ENCODE measurements around the gene TMEM164.

TMEM164 gene

DNA sequence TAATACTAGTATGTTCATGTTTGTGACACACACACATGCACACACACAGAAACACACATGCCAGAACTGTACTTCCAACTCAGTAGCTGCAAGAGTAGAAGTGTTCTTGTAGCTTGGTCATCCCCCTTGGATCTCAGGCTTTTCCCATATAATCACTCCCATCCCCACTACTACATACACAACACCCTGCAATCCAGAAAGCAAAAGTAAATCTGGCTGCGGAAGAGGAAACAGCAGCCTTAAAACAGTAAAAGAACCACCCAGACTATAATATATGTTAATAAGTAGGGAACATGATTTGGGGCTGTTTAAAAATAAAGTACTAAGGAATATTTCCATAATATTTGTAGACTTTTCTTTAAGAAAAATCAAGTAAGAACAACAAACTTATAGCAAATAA lies 211.8 kb downstream of the TMEM164 start:
- DNase-seq (ENCODE audit: extremely low read depth, low read depth), result no peak

DNA sequence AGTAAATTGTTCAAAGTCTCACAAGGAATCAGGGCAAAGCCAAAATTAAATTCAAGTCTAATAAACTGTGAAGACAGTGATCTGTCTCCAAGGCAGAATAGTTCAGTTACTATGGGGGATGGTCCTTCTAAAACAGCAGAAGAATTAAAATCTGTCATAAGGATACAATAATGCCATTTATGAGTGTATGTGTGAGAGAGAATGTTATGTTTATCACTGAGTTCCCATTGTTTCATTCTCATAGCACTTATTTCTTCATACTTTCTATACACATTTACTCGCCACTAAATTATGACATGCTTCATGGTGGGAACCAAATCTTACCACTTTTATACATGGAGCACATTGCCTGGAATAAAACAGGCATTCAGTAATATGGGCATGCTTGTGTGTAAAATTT lies 212.5 kb downstream of the TMEM164 start:
- no peak for DNase-seq (ENCODE audit: extremely low read depth, low read depth)
- TF ChIP-seq CTCF (IDR thresholded peaks at IDR 0.05; ENCODE audit: low read depth, low read length, missing control alignments), result no peak
- no peak overlapping the region for H3K4me3 ChIP-seq (replicated peaks; ENCODE audit: low read depth, low read length)

More for the DNA sequence above, 211.8 kb downstream of the TMEM164 start:
- no peak for TF ChIP-seq CTCF (IDR thresholded peaks at IDR 0.05; ENCODE audit: low read depth, low read length, missing control alignments)
- no peak overlapping the region for H3K4me3 ChIP-seq (replicated peaks; ENCODE audit: low read depth, low read length)

DNA sequence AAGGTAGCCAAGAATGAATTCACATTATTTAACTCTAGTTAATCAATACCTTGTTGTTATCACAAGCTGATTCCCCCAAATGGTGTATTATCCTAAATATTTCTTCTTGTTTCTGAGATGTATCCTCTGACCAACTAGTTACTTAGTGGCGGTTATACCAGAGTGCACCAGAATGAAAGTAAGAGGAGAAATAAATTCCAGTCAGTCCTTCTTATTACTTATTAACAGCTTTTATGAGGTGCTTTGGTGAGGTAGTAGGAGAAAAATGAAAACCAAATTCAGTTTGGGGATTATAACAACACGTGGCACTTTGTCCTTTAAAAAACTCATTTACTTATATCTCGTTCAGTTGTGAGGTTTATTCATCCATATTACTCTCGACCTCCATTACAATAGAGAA lies 213.1 kb downstream of the TMEM164 start:
- TF ChIP-seq CTCF (IDR thresholded peaks at IDR 0.05; ENCODE audit: low read depth, low read length, missing control alignments), result no peak
- no peak for DNase-seq (ENCODE audit: extremely low read depth, low read depth)
- no peak overlapping the region for H3K4me3 ChIP-seq (replicated peaks; ENCODE audit: low read depth, low read length)

GRCh38 chrX:110218591-110218990 lies 215.7 kb downstream of the TMEM164 start:
- DNase-seq (ENCODE audit: extremely low read depth, low read depth), result no peak
- no peak overlapping the region for H3K4me3 ChIP-seq (replicated peaks; ENCODE audit: low read depth, low read length)
- TF ChIP-seq CTCF (IDR thresholded peaks at IDR 0.05; ENCODE audit: low read depth, low read length, missing control alignments), result no peak

GRCh38 chrX:110219920-110220319 lies 217.0 kb downstream of the TMEM164 start:
- no peak overlapping the region for H3K4me3 ChIP-seq (replicated peaks; ENCODE audit: low read depth, low read length)
- TF ChIP-seq CTCF (IDR thresholded peaks at IDR 0.05; ENCODE audit: low read depth, low read length, missing control alignments), result no peak
- no peak for DNase-seq (ENCODE audit: extremely low read depth, low read depth)

DNA sequence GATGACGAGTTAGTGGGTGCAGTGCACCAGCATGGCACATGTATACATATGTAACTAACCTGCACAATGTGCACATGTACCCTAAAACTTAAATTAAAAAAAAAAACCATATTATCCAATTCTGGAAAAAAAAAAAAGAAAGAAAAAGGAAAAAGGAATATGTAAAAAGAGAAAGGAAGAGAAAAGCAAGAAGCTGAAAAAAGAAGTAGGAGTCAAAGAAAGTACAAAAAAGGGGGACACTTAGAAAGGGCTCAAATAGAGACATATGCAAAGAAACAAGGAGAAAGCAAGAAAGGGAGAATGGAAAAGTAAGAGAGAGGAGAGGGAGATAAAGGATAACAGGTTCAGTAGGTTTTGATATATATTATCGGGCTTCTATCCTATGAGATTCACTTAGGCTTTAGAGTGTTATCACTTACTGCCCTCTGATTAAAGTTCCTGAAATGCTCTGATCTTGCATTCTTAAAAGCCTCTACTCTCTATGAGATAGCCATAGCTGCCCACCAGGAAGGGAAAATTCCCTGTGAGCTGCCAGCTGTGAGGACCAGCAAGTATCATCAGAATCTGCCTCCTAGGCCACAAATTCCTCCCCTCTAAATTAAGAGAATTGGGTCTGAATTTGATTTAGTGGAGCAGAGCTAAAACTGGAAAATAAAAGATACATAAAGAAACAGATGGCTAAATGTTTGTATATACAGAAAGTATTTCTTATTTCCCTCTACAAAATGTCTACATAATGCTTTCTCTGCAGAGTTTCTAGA lies 219.8 kb downstream of the TMEM164 start:
- no peak overlapping the region for H3K4me3 ChIP-seq (replicated peaks; ENCODE audit: low read depth, low read length)
- DNase-seq (ENCODE audit: extremely low read depth, low read depth), result no peak
- no peak for TF ChIP-seq CTCF (IDR thresholded peaks at IDR 0.05; ENCODE audit: low read depth, low read length, missing control alignments)
